Putamen (tissue), 1 donor: ENCODE results near the gene EFNA3.

Source experiments
- DNase-seq: peaks from one replicate; pipeline ENCODE4 v3.0.0-alpha.2; 2016; ENCODE audit warnings: low spot score

The EFNA3 gene

DNA sequence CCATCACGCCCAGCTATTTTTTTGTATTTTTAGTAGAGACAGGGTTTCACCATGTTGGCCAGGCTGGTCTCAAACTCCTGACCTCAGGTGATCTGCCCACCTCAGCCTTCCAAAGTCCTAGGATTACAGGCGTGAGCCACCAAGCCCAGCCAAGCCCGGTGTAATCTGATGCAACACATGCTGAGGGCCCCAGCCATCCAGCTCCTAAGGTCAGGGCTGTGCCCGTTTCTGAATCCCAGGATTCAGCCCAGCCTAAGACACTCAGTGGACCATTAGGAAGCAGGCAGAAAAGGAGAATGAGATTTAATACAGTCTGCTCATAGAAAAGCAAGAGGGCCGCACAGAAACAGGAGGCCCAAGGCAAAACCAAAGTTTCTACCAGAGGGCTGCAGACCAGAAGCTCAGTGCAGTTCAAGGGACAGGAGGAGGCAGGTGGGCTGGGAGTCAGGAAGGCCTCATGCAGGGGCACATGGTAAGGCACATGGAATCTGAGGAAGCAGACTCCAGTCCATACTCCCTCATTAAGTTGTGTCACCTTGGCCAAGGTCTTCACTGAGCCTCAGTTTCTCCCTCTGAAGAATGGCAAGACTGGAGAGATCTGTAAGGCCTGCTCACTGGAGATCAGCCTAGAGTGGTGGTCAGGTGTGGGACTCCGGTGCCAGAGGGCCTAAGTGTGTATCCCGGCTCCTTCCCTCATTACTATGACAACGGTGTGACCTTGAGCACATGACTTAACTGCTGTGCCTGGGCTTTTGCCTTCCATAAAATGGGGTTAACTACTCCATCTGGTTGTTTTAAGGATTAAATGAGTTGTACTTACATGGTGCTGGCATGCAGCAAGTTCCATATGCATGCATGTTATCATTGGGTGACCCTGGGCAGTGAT, 29.9 kb upstream of the EFNA3 start:
- DNase-seq: no peak

DNA sequence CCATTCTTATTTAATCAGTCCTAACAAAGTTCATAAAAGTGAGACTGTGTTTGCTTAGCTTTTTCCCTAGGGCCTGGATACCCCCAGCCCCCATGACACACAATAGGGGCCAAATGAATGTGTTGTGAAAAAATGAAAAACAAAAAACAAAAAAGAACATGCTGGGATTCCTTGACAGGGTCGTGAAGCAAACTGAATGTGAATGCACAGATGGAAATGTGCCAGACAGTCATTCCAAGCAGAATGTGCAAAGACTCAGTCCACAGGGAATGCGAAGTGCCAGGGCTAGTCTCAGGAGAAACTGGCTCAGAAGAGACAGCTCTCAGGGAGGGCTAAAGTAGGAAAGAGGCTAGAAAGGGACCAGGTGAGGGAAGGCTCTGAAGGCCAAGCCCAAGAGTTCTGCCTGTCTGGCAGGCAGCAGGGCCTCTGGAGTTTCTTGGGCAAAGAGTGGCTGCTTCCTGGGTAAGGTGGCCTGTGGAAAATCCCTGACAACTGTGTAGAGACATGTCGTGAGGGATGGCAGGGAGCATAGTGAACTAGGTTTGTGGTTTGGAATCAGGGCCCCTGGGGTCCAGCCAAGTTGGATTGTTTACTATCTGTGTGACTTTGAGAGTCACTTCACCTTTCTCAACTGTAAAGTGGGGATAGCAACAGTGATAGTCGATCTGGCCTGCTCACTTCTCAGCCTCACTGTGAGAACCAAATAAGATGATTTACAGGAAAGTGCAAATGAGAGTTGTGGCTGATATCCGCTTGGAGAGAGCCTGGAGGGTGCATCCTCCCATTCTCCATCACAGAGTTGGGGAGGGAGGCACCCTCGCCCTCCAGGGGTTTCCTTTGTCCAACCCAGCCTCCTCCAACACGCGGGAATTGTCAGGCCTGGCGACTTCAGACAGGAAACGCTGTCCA, 28.7 kb upstream of the EFNA3 start:
- DNase-seq: no peak

DNA sequence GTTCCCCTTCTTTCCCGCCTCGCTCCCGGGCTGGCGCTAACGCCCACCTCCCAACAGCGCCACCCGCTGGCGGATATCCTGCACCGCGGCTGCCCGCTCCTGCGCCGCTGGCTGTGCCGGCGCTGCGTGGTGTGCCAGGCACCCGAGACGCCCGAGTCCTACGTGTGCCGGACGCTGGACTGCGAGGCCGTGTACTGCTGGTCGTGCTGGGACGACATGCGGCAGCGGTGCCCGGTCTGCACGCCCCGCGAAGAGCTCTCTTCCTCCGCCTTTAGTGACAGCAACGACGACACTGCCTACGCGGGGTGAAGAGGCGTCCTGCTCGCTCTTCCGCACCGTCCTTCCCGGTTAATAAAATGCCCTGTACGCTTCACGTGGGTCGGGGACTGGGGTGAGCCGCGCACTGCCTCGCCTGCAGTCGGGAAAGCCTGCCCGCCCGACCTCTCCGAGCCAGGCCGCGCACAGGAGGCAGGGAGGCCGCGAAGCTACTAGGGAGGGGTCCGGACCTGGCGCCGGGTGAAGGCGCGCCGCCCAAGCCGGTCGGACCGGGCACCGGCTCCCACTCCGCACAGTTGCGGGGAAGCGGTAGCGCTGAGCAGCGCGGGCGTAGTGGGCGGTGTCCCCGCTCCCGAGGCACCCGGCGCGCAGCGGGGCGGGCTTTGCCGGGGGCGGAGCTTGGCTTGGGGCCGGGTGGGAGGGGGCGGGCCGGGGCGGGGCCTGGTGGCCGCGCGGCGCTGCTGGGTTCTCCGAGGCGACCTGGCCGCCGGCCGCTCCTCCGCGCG, 27.9 kb upstream of the EFNA3 start, which contains the start of gene ADAM15:
TSS of gene ADAM15 (plus strand) at position 757 of the 782 bp plus-strand sequence. CDS start 71 bp downstream, outside the sequence.
- peak; percentile 74 for DNase-seq

GRCh38 chr1:155051342-155051776, 27.3 kb upstream of the EFNA3 start:
- DNase-seq: no peak

- peak; percentile 48 for DNase-seq
These were observed 26.7 kb upstream of the EFNA3 start for GRCh38 chr1:155051777-155052398.

DNA sequence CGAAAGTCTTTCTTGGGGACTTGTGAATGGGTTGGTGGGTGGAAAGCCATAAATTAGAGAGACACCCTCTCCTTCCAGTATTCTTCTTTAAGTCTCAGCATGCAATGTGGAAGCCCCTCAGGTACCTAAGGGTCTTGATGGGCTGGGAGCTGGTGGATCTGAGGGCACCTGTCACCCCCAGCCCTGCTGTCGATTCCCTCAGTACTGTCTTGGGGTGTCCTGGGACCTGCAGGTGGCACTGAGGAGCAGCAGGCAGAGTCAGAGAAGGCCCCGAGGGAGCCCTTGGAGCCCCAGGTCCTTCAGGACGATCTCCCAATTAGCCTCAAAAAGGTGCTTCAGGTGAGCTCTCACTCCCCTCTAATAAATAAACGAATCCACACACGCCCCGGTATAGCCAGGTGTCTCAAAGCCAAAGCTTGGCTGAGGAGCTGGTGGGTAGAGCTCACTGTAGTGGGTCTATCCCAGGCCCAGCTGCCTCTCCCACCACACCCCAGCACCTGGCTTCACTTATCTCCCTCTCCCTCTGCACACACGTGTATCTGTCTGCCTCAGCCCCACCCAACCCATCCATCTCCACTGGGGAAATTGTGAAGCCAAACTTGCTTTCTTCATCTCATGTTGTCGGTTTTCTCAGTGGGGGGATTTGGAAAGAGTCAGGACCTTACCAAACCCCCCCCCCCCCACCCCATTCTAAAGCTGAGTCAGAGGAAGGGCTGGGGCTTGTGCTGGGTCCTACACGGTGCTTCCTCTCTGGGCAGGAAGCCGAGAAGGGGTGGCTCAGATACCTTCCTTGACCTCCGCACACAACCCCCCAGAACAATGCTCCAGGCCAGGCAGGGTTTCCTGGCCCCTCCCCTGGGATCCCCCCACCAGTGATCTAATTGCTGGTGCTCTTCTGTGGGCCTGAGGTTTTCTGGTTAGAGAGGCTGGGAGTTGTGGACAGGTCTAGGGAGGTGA, 25.9 kb upstream of the EFNA3 start:
- no peak for DNase-seq

- no peak for DNase-seq
These were observed 25.0 kb upstream of the EFNA3 start for GRCh38 chr1:155053531-155054105.

DNA sequence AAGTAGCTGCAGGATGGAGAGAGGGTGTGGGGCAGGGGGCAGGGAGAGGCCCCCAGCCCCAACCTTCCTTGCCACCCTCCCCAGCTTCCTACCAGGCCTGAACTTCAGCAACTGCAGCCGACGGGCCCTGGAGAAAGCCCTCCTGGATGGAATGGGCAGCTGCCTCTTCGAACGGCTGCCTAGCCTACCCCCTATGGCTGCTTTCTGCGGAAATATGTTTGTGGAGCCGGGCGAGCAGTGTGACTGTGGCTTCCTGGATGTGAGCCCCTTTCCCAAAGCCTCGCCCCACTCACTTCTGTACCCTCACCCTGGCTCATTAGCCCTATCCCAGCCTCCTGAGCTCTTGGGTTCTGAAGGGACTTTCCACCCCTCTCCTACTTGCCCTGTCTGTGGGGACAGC, 21.5 kb upstream of the EFNA3 start:
- DNase-seq: no peak

DNA sequence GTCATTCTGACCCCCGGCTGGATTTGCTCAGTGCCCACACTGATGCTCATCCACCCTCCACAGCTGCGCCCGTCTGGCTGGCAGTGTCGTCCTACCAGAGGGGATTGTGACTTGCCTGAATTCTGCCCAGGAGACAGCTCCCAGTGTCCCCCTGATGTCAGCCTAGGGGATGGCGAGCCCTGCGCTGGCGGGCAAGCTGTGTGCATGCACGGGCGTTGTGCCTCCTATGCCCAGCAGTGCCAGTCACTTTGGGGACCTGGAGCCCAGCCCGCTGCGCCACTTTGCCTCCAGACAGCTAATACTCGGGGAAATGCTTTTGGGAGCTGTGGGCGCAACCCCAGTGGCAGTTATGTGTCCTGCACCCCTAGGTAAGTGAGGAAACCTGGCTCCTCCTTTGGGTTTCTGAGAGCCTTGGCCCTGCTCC, 20.8 kb upstream of the EFNA3 start:
- DNase-seq: no peak

- no peak for DNase-seq
These were observed 17.9 kb upstream of the EFNA3 start for GRCh38 chr1:155060736-155061135.

GRCh38 chr1:155061381-155062150, 17.1 kb upstream of the EFNA3 start:
- peak; percentile 61 for DNase-seq

DNA sequence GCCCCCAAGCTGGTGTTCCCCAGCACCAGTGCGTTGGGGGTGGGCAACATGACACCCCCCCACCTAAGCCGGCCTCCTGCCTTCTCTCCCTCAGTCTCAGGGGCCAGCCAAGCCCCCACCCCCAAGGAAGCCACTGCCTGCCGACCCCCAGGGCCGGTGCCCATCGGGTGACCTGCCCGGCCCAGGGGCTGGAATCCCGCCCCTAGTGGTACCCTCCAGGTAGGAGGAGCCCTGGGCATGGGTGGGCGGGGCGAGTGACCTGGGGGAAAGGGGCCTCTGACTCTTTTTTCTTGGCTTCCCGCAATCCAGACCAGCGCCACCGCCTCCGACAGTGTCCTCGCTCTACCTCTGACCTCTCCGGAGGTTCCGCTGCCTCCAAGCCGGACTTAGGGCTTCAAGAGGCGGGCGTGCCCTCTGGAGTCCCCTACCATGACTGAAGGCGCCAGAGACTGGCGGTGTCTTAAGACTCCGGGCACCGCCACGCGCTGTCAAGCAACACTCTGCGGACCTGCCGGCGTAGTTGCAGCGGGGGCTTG, 16.4 kb upstream of the EFNA3 start:
- DNase-seq: no peak

DNA sequence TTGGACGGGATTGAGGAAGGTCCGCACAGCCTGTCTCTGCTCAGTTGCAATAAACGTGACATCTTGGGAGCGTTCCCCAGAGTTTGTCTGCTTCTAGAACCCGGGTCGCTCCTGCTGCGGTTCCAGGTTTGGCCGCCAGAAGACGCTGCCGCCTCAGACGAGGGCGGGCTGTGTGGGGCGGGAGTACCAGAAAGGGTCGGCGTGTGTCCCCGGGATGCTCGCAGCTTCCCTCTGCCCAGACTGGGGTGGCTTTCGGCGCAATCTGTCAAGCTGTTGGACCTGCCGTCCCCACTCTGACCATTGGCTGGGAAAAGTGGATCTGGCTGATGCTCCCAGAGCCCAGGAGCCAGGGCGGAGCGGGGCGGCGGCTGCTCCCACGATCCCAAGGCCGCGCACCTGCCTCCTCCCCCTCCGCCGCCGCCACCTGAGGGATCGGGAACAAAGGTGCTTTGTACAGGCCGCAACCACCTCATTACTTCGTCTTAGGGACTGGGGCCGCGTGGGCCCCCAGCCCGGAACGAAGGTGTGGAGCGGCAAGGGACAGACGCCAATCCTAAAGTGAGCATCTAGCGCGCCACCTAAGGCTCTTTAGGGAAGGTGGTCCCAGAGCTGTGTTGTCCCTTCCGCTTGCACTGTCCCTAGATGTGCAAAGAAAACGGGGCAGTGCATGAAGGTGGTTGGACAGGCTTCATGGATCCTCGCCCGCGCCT, 15.8 kb upstream of the EFNA3 start:
- no peak for DNase-seq

GRCh38 chr1:155063550-155064110, 15.0 kb upstream of the EFNA3 start, which contains the start of gene EFNA4:
Gene EFNA4 (plus strand): TSS chr1:155063740. CDS start chr1:155063824, 84 bp downstream.
- DNase-seq: no peak

DNA sequence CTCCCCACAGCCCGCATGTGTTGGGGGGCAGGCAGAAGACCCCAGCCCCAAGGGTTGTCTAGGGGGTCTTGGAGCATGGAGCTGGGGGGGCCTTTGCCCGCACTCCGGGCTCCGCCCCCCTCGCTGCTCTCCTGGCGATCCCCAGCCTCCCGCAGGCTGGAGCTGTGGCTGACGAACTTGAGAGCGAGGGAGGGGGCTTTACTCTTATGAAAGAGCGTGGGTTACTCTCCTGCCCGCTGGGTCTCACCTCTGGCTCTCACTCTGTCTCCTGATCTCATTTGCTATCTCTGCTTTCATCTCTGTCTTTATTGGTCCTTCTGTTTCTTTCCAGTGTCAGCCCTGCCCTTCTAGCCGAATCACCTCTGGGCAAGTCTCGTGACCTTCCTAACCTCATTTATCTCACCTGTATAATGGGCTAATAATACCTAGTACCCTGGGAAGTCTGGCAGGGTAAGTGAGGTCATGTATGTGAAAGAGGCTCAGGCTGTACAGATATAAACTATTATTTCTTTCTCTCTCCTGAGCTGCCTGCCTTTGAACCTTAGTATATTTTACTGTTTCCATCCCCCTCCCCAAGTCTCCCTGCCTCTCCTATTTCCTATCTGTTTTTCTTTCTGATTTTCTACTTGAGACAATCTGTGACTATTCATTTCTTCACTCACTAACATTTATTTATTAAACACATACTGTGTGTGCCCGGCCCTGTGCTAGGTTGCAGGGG, 14.4 kb upstream of the EFNA3 start:
- no peak for DNase-seq

DNA sequence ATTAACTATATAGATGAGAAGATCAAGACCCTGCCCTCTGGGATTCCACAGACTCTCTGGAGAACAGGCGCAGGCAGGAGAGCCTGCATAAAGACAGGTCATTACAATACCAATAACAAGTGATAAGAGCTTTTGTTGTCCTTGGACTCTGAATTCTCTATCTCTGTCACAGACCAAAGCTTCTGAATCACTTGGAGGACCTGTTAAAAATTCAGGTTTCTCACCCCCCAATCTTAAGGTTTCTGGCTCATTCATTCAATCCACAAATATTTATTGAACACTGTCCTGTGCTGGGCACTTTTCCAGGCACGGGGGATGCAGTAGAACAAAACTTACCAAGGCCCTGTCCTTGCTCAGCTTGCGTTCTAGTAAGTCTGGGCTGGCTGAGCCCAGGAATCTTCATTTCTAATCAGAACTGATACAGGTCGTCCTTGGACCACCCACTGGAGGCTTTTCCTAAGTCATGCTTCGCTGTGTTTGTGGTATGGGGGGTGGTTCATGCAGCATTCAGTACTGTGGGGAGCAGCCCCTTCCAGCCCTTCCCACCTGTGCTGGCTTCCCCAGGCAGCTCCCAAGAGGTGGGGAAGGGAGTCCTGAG, 13.7 kb upstream of the EFNA3 start:
- DNase-seq: no peak

GRCh38 chr1:155066777-155067176, 11.9 kb upstream of the EFNA3 start:
- no peak for DNase-seq
